SK-N-SH treated with all-trans-retinoic acid at 6 μM for 48 hours (cell line): ENCODE data around the gene SYT10.

Source experiments
- ARNTL ChIP-seq: fragments of 450-650 bp; formaldehyde crosslinking; IDR thresholded peaks from 2 replicates; pipeline ENCODE4 v1.5.0; 2020; ENCODE audit warnings: low read depth, mild to moderate bottlenecking, moderate library complexity, borderline replicate concordance
- GLIS3 ChIP-seq: fragments of 250-450 bp; sonication (Bioruptor Pico); IDR thresholded peaks from 2 replicates; pipeline ENCODE4 v1.5.0; 2020; ENCODE audit warnings: mild to moderate bottlenecking, moderate library complexity
- OSR1 ChIP-seq: fragments of 250-450 bp; sonication (Bioruptor Pico); IDR thresholded peaks from 2 replicates; pipeline ENCODE4 v1.8.0; 2022; ENCODE audit warnings: moderate library complexity, mild to moderate bottlenecking, inconsistent platforms
- PATZ1 ChIP-seq: fragments of 250-450 bp; sonication (Bioruptor Pico); IDR thresholded peaks from 2 replicates; pipeline ENCODE4 v1.8.0; 2020; ENCODE audit warnings: mild to moderate bottlenecking, moderate library complexity, borderline replicate concordance
- ZC3H10 ChIP-seq: fragments of 250-450 bp; sonication (Bioruptor Pico); IDR thresholded peaks from 2 replicates; pipeline ENCODE4 v1.5.1; 2021; ENCODE audit warnings: mild to moderate bottlenecking, moderate library complexity
- ZFP3 ChIP-seq: fragments of 250-450 bp; sonication (Bioruptor Pico); IDR thresholded peaks from 2 replicates; pipeline ENCODE4 v1.5.0; 2020; ENCODE audit warnings: mild to moderate bottlenecking, moderate library complexity
- ZNF565 ChIP-seq: fragments of 450-650 bp; formaldehyde crosslinking; conservative IDR thresholded peaks from 2 replicates; pipeline ENCODE4 v1.5.0; 2020; ENCODE audit warnings: low read depth, mild to moderate bottlenecking, moderate library complexity

- TF ChIP-seq PATZ1 (no peak), ZFP3 (CRISPR knock-in tag) (no peak), OSR1 (CRISPR knock-in tag) (no peak), ZC3H10 (CRISPR knock-in tag) (no peak), GLIS3 (CRISPR knock-in tag) (no peak), ZNF565 (CRISPR knock-in tag) (no peak), ARNTL (CRISPR knock-in tag) (no peak)
Observed at GRCh38 chr12:33431648-33432047, 8.0 kb downstream of the SYT10 start.
